ENCODE measurements around the gene TRAPPC11. TPM values are rescaled to one million over a fixed set of nuclear protein-coding genes. Genes with fewer than 3 reads are reported as not detected.

The TRAPPC11 gene
- total RNA-seq, 4 donors from 2014 or later: 67.8 to 99.4 (median 83.9) TPM

DNA sequence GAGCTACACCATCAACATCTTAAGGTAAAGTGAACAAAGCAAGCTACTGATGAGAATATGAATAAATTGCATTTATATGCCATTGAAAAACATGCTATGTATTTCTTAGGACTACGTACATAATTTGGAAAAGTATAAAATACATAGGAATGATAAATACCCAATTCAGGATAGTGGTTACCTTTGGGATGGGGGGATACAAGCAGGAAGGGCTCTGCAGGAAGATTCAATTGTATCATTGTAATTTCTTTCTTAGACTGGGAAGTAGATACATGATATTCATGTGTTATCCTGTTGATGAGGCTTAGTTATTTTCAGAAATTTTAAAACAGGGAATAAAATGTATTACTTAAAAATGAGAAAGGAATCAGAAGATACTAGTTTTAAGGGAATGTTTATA lies 43.4 kb downstream of the TRAPPC11 start:
- H3K4me3 ChIP-seq: no peak overlapping the region
- H3K27me3 ChIP-seq: no peaks in the 10 kb centered on the region
- TF ChIP-seq POLR2A (IDR thresholded peaks at IDR 0.05) (no peak), EP300 (IDR thresholded peaks at IDR 0.05) (no peak)
- TF ChIP-seq, protein P1, sequence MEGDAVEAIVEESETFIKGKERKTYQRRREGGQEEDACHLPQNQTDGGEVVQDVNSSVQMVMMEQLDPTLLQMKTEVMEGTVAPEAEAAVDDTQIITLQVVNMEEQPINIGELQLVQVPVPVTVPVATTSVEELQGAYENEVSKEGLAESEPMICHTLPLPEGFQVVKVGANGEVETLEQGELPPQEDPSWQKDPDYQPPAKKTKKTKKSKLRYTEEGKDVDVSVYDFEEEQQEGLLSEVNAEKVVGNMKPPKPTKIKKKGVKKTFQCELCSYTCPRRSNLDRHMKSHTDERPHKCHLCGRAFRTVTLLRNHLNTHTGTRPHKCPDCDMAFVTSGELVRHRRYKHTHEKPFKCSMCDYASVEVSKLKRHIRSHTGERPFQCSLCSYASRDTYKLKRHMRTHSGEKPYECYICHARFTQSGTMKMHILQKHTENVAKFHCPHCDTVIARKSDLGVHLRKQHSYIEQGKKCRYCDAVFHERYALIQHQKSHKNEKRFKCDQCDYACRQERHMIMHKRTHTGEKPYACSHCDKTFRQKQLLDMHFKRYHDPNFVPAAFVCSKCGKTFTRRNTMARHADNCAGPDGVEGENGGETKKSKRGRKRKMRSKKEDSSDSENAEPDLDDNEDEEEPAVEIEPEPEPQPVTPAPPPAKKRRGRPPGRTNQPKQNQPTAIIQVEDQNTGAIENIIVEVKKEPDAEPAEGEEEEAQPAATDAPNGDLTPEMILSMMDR (IDR thresholded peaks at IDR 0.05): no peak
- peaks cover 0 to 99% (median 20%) of the 10 kb centered on the region in 3 donors for H3K36me3 ChIP-seq
- no peak overlapping the region for H3K27ac ChIP-seq
- DNase-seq (ENCODE audit: low spot score in 2 of 2): no peak
- H3K9me3 ChIP-seq: peaks cover 0 to 5% (median 0%) of the 10 kb centered on the region in 4 donors
- 93 to 97% methylated on average over 1 of the region's 1 CpG for WGBS, 2 donors
- no peaks in the 10 kb centered on the region for H3K4me1 ChIP-seq

DNA sequence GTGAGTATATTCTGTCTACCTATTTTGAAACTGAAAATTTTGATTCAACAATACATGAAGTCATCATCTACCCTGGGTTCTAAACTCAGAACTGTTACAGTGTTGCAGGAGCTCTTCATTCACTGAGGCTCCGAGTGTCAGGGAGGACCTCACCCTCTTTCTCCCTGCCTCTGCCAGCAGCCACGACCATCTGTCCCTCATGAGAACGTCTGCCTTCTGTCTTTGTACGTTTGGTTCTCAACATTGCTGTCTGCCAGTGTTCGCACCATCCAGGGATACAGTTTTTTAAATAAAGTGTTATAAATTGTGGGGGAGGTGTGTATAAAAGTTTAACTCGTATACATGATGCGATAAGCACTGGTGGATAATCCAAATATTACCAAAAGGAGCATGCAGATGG lies 55.5 kb downstream of the TRAPPC11 start:
- no peak overlapping the region for H3K27ac ChIP-seq
- TF ChIP-seq, protein P1 (IDR thresholded peaks at IDR 0.05): no peak
- TF ChIP-seq POLR2A (IDR thresholded peaks at IDR 0.05) (no peak), EP300 (IDR thresholded peaks at IDR 0.05) (no peak)
- H3K9me3 ChIP-seq: no peaks in the 10 kb centered on the region
- H3K4me3 ChIP-seq: no peak overlapping the region
- no peak for DNase-seq (ENCODE audit: low spot score in 2 of 2)
- 81 to 85% methylated on average over 7 of the region's 7 CpGs for WGBS, 2 donors
- no peaks in the 10 kb centered on the region for H3K27me3 ChIP-seq
- no peaks in the 10 kb centered on the region for H3K4me1 ChIP-seq
- H3K36me3 ChIP-seq: peaks cover 0 to 50% (median 7%) of the 10 kb centered on the region in 3 donors

DNA sequence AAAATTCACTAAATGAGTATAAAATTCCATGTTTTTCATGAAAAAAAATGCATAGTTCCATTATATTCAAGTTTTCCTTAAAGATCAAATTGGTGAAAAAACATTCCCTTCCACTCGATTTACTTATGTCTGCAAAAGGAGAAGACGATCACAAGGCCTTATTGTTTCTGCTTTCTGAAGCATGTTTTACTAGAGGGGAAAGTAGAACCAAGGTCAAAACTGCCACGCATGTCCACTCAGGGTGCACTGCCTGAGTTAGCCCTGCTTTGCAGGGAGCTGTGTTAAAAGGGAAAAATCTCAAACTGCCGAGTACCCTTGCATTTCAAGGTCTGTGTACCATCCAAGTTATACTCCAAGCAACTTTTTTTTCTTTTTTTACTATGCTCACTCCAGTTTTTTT lies 57.2 kb downstream of the TRAPPC11 start:
- no peak for TF ChIP-seq EP300 (IDR thresholded peaks at IDR 0.05)
- Histone ChIP-seq H3K4me1 (no peaks in the 10 kb centered on the region), H3K9me3 (no peaks in the 10 kb centered on the region), H3K27ac (no peak overlapping the region), H3K4me3 (no peak overlapping the region), H3K27me3 (no peaks in the 10 kb centered on the region), H3K36me3 (peaks cover 0 to 34% (median 7%) of the 10 kb centered on the region in 3 donors)
- whole genome bisulfite sequencing, 2 donors: 45 to 55% methylated on average over 4 of the region's 4 CpGs
- DNase-seq (ENCODE audit: low spot score in 2 of 2): no peak

DNA sequence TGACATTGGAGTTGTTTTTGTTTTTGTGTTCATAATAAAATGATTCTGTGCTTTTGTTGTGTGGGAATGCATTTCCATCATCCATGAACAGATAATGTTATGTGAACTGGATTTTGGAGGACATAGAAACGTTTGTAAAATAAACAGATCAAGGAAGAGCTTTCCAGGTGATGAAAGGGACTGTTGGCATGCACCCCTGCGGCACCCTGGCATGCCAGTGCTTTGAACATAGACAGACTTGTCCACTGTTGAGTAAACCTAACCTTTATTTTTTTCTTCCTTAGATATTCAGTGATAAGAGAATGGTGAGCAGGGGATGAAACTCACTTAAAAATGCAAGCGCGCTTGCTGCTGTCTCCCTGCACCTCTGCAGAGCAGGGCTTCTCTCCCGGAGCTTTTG lies 59.8 kb downstream of the TRAPPC11 start:
- Histone ChIP-seq H3K9me3 (no peaks in the 10 kb centered on the region), H3K27ac (no peak overlapping the region), H3K27me3 (no peaks in the 10 kb centered on the region), H3K4me1 (peaks cover 0 to 13% (median 3%) of the 10 kb centered on the region in 4 donors), H3K4me3 (no peak overlapping the region), H3K36me3 (peaks cover 0 to 9% (median 3%) of the 10 kb centered on the region in 3 donors)
- TF ChIP-seq, protein P1 (IDR thresholded peaks at IDR 0.05): no peak
- TF ChIP-seq EP300 (IDR thresholded peaks at IDR 0.05) (no peak), POLR2A (IDR thresholded peaks at IDR 0.05) (no peak)
- 73 to 76% methylated on average over 5 of the region's 5 CpGs for WGBS, 2 donors
- no peak for DNase-seq (ENCODE audit: low spot score in 2 of 2)

DNA sequence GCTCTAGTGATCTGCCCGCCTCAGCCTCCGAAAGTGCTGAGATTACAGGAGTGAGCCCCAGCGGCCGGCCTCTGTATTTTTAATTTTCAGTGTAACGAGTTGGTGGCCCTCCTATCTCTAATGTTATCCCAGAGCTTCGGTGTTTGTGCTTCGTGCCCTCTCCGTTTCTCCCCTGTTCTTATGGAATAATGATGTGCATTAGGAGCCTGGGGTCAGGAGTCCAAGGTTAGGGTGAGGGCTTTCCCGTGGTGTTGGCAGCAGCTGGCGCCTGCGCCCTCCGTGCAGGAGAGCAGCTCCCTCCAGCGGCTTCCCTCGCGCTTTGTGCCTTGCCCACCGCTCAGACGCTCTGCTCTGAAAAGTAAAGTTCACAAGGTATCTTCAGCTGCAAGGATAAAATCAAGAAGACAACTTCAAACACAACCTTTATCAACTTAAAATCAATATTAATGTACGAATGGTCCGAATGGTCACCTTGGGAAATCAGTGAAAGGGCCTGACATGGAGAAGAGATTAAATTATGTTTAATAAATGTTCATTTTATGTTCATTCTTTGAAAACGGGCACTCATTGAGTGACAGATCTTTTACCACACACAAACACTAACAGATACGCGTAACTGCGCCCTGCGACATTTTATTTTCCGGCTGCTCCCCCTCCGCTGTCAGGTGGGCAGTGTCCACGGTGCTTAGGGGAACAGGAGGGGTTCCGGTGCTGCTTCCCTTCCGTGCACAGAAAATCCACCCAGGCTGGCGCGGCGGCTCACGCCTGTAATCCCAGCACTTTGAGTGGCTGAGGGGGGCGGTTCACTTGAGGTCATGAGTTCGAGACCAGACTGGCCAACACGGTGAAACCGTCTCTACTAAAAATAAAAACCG lies 62.4 kb downstream of the TRAPPC11 start:
- no peaks in the 10 kb centered on the region for H3K36me3 ChIP-seq
- H3K4me3 ChIP-seq: peak overlapping the region; percentile 40 to 64 (median 50)
- H3K27me3 ChIP-seq: no peaks in the 10 kb centered on the region
- peaks cover 0 to 13% (median 3%) of the 10 kb centered on the region in 4 donors for H3K4me1 ChIP-seq
- H3K9me3 ChIP-seq: no peaks in the 10 kb centered on the region
- no peak for TF ChIP-seq EP300 (IDR thresholded peaks at IDR 0.05)
- TF ChIP-seq, protein P1 (IDR thresholded peaks at IDR 0.05): peak in 2 of 5 experiments; percentile 32 to 37
- no peak overlapping the region for H3K27ac ChIP-seq
- no peak for DNase-seq (ENCODE audit: low spot score in 2 of 2)
- WGBS, 2 donors: 50 to 54% methylated on average over 38 of the region's 38 CpGs
